Chondrocyte (in vitro differentiated cells): Measurements from ENCODE around the gene MTRF1. TPM values are rescaled to one million over a fixed set of nuclear protein-coding genes. Genes with fewer than 3 reads are reported as not detected.

Experiments
- DNase-seq: peaks from one replicate; pipeline ENCODE4 v3.0.0; 2021; ENCODE audit warnings: mixed read lengths, low spot score
- H3K27ac Mint-ChIP-seq: one replicate; pipeline ENCODE4 v1.8.0; 2021; ENCODE audit warnings: mild to moderate bottlenecking, moderate library complexity, mixed read lengths; ENCODE audit not compliant: unreplicated experiment
- H3K27me3 Mint-ChIP-seq: 2 replicates; pipeline ENCODE4 v1.8.0; 2021; ENCODE audit warnings: low read depth, mixed read lengths
- H3K36me3 Mint-ChIP-seq: 2 replicates; pipeline ENCODE4 v1.8.0; 2021; ENCODE audit warnings: low read depth, mixed read lengths
- H3K4me1 Mint-ChIP-seq: 2 replicates; pipeline ENCODE4 v1.8.0; 2021; ENCODE audit warnings: low read depth, mild to moderate bottlenecking, mixed read lengths
- H3K4me3 Mint-ChIP-seq: one replicate; pipeline ENCODE4 v1.8.0; 2021; ENCODE audit warnings: mild to moderate bottlenecking, moderate library complexity, mixed read lengths; ENCODE audit not compliant: unreplicated experiment
- H3K9me3 Mint-ChIP-seq: 2 replicates; pipeline ENCODE4 v1.8.0; 2021; ENCODE audit warnings: low read depth, mixed read lengths
- total RNA-seq: library from RNA; stranded (reverse); gene quantifications from 3 replicates; pipeline ENCODE4 v1.2.1, GENCODE V29; 2021
- TF ChIP-seq, protein P1 (sequence below): fragments of 200-600 bp; sonication (generic); IDR thresholded peaks from 2 replicates; pipeline ENCODE4 v1.5.0; 2021; ENCODE audit warnings: antibody characterized with exemption, mild to moderate bottlenecking, moderate library complexity

Gene MTRF1
- total RNA-seq, 1 donor from 2014 or later: 8.2 TPM

GRCh38 chr13:41296879-41297646, 33.7 kb upstream of the MTRF1 start:
- DNase-seq: no peak
- Mint-ChIP-seq H3K4me1 (no peaks in the 10 kb centered on the region), H3K36me3 (peaks cover 1% of the 10 kb centered on the region), H3K27me3 (peaks cover 5% of the 10 kb centered on the region), H3K9me3 (no peaks in the 10 kb centered on the region), H3K4me3 (no peak overlapping the region), H3K27ac (no peak overlapping the region)
- TF ChIP-seq, protein P1, sequence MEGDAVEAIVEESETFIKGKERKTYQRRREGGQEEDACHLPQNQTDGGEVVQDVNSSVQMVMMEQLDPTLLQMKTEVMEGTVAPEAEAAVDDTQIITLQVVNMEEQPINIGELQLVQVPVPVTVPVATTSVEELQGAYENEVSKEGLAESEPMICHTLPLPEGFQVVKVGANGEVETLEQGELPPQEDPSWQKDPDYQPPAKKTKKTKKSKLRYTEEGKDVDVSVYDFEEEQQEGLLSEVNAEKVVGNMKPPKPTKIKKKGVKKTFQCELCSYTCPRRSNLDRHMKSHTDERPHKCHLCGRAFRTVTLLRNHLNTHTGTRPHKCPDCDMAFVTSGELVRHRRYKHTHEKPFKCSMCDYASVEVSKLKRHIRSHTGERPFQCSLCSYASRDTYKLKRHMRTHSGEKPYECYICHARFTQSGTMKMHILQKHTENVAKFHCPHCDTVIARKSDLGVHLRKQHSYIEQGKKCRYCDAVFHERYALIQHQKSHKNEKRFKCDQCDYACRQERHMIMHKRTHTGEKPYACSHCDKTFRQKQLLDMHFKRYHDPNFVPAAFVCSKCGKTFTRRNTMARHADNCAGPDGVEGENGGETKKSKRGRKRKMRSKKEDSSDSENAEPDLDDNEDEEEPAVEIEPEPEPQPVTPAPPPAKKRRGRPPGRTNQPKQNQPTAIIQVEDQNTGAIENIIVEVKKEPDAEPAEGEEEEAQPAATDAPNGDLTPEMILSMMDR: no peak

GRCh38 chr13:41295973-41296372, 32.6 kb upstream of the MTRF1 start:
- Mint-ChIP-seq H3K9me3 (no peaks in the 10 kb centered on the region), H3K36me3 (peaks cover 3% of the 10 kb centered on the region), H3K4me3 (no peak overlapping the region), H3K27me3 (peaks cover 5% of the 10 kb centered on the region), H3K4me1 (no peaks in the 10 kb centered on the region), H3K27ac (no peak overlapping the region)
- DNase-seq: no peak
- TF ChIP-seq, protein P1: no peak

DNA sequence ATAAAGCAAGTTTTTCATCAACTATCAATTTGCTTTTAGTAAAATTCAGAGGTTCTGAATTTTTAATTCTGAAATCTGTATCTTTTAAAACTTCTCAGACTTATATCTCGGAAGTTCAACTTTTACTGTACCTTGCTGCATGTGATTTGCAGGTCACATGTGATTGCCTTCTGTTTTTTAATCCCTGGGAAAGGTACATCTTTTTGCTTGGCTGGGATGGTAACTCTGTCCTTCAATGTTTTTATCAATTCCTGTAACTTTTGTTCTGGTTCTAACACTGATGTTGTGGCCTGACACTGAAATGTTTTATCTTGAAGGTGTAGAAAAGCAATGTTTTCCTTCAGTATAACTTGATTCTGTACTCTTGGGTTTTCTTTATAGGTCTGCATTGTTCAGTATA, 31.5 kb upstream of the MTRF1 start:
- H3K4me1 Mint-ChIP-seq: no peaks in the 10 kb centered on the region
- H3K27ac Mint-ChIP-seq: no peak overlapping the region
- no peak for DNase-seq
- H3K27me3 Mint-ChIP-seq: peaks cover 5% of the 10 kb centered on the region
- no peak overlapping the region for H3K4me3 Mint-ChIP-seq
- TF ChIP-seq, protein P1: no peak
- H3K9me3 Mint-ChIP-seq: no peaks in the 10 kb centered on the region
- H3K36me3 Mint-ChIP-seq: peaks cover 3% of the 10 kb centered on the region

- H3K27ac Mint-ChIP-seq: no peak overlapping the region
- TF ChIP-seq, protein P1: no peak
- DNase-seq: no peak
- no peak overlapping the region for H3K4me3 Mint-ChIP-seq
- peaks cover 3% of the 10 kb centered on the region for H3K36me3 Mint-ChIP-seq
- H3K4me1 Mint-ChIP-seq: no peaks in the 10 kb centered on the region
- no peaks in the 10 kb centered on the region for H3K9me3 Mint-ChIP-seq
- H3K27me3 Mint-ChIP-seq: peaks cover 3% of the 10 kb centered on the region
Observed at GRCh38 chr13:41293272-41293671, 29.9 kb upstream of the MTRF1 start.

DNA sequence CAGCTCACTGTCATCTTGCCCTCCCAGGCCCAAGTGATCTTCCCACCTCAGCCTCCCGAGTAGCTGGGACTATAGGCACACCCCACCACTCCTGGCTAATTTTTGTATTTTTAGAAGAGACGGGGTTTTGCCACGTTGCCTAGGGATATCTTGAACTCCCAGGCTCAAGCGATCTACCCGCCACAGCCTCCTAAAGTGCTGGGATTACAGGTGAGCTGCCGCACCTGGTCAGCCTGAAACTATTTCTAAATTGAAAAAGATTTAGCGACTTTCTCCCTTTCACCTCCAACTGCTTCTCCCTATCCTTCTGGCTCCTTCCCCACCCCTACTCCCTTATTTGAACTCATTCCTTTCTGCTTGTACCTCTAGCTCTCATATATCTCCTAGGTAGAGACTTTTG, 27.9 kb upstream of the MTRF1 start:
- Mint-ChIP-seq H3K27me3 (peaks cover 5% of the 10 kb centered on the region), H3K9me3 (no peaks in the 10 kb centered on the region), H3K4me3 (no peak overlapping the region), H3K36me3 (peaks cover 3% of the 10 kb centered on the region), H3K4me1 (no peaks in the 10 kb centered on the region), H3K27ac (no peak overlapping the region)
- DNase-seq: no peak
- TF ChIP-seq, protein P1: no peak
